GM20000 (cell line): ENCODE measurements around the gene DMD.
"Not testable (repeated sequence)": the region's sequence is repeated elsewhere in the genome, so short reads cannot be mapped to it uniquely, and the experiment has no call there.

Source experiments
- DNase-seq: peaks from one replicate; pipeline ENCODE4 v3.0.0; 2012; ENCODE audit warnings: low spot score
- TF ChIP-seq, protein P1 (sequence below): IDR thresholded peaks from 2 replicates; pipeline ENCODE4 v1.5.1; 2012; ENCODE audit warnings: mild to moderate bottlenecking, control low read depth; ENCODE audit errors: extremely low read depth, missing control alignments

The DMD gene

DNA sequence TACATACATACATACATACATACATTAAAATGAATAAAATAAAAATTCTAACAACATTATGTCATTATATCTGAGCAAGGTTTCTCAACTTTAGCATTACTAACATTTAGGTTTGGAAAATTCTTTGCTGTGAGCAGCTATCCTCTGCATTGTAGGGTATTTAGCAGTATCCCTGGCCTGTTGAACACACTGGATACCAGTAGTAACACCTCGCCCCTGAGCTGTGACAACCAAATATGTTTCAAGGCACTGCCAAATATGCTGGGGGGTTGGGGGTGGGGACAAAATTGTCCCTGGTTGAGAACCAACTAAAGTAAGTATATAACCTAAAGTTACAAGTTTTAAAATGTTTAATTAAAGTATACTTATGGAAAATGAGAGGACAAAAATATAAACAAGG lies 1278.6 kb downstream of the DMD start:
- no peak for DNase-seq
- TF ChIP-seq, protein P1, sequence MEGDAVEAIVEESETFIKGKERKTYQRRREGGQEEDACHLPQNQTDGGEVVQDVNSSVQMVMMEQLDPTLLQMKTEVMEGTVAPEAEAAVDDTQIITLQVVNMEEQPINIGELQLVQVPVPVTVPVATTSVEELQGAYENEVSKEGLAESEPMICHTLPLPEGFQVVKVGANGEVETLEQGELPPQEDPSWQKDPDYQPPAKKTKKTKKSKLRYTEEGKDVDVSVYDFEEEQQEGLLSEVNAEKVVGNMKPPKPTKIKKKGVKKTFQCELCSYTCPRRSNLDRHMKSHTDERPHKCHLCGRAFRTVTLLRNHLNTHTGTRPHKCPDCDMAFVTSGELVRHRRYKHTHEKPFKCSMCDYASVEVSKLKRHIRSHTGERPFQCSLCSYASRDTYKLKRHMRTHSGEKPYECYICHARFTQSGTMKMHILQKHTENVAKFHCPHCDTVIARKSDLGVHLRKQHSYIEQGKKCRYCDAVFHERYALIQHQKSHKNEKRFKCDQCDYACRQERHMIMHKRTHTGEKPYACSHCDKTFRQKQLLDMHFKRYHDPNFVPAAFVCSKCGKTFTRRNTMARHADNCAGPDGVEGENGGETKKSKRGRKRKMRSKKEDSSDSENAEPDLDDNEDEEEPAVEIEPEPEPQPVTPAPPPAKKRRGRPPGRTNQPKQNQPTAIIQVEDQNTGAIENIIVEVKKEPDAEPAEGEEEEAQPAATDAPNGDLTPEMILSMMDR = no peak

DNA sequence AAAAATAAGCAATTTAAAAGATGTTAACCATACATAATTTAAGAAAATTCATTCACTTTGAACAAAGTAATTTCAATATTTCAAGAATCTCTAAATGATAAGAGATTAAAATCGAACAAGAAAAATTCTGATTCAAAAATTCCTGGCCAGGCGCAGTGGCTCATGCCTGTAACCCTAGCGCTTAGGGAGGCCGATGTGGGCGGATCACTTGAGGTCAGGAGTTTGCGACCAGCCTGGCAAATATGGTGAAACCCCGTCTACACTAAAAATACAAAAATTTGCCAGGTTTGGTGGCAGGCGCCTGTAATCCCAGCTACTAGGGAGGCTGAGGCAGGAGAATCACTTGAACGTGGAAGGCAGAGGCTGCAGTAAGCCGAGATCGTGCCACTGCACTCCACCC lies 1279.0 kb downstream of the DMD start:
- DNase-seq = not testable (repeated sequence)

DNA sequence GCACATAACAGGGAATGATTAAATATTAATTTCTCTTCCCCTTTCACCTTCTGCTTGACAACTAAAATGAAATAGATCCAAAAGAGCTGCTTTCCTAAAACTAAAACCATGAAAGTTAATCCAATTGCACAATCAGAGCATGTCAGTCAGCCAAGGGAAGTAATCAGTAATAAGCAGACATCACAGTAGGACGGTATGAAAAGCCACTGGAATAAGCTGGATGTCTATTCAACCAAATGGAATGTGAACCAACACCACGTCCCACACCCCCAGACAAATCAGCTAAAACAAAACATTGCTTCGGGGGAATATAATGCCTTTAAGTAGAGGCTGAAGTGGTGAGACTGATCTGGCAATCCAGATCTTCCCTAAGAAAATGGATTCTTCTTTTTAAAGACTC lies 1280.1 kb downstream of the DMD start:
- DNase-seq = no peak
- TF ChIP-seq, protein P1 = no peak

DNA sequence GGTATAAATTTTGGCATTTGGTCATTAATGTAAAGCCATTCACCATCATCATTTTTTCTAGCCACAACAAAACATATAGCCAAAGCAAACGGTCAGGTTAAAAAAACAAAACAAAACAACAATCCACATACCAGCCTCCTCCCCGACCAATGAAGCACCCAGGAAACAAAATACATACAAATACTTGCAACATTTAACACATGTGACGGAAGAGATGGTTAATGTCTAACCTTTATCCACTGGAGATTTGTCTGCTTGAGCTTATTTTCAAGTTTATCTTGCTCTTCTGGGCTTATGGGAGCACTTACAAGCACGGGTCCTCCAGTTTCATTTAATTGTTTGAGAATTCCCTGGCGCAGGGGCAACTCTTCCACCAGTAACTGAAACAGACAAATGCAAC lies 1282.0 kb downstream of the DMD start:
- TF ChIP-seq, protein P1 = no peak
- DNase-seq = no peak

DNA sequence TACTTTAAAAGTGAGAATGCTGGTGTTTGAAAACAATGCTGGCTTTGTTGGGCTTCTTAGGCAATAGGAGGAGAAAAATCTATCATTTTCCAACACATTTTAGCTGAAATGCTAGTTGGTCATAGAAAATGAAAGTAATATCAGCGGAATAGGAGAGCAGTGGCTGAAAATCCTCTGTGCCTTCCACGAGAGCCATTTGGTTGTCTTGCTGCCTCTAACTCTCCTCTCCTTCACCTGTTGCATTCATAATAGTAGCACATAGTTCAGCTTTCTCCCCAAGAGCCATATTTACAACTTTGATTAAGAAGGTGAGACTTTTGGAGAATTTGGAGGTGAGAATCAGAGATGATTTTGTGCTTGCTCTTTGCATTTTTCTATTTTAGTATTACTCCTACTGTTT lies 1290.1 kb downstream of the DMD start:
- DNase-seq = no peak
- TF ChIP-seq, protein P1 = no peak

DNA sequence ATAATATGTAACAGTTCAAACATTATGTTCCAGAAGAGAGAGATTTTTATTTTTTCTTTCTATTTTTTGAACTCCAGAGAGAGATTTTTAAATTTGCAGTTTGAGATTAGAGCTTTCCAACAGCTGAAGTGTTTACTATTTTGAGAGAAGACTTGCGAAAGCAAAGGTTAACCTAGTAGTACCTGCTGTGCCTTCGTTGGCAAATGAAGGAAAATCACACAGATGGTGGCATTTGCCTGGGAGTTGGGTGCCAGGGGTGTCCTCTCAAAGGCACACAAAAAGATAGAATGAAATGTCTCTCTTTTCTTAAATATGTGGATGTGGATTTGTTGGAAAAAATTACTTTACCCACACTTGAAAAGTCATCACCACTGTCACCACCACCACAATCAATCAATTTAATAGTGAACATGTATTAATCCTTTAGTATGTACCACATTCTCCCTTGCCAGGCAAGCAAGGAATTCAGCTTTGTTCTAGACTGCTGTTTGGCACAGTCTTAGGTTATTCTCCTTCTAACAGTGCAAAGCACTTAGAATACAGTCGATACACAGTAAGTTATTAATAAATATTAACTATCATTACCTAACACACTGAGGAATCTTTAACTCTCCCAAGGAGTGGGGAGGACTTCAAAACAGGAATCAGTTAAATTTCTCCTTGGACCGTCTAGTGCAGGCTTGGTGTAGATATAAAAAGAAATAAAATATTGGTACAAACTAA lies 1301.3 kb downstream of the DMD start:
- TF ChIP-seq, protein P1 = no peak
- DNase-seq = no peak

DNA sequence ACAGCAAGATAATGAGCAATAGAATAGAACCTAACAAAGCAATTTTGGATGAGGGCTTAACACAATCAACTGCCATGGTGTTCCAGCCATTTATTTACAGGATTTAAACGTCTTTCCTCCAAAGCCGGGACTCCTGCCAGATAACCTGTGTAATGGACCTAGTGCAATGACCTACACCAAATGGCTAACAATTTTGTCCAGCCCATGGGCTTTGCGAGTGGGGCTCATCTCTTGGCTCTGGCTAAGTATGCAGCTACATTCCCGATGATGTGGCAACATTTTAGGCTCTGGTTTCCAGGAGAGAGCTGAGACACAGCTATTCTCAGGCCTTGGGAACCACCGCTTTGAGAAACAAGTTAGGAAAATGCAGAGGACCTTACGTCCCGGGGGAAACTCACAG lies 1317.2 kb downstream of the DMD start:
- DNase-seq = no peak
- TF ChIP-seq, protein P1 = no peak

DNA sequence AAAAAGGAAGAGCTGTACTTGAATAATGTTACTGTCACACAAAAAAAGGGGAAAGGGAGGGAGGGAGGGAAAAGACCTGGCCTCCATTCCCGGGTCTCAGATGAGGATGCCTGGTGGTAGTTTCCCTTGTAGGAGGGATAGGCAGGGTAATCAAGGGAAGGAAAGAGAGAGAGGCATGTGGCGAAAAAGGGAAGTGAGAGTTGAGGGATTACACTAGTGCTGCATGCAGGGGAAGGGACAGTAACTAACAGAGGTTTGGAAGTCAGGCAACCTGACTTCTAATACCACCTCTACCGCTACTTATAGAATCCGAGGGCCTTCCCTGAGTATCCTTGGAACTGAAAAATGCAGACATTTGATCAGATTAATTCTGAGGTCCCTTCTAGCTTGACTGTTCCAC lies 1317.8 kb downstream of the DMD start:
- no peak for DNase-seq
- TF ChIP-seq, protein P1 = no peak
